A673 (cell line): ENCODE data around the gene MAPRE3. TPM values are rescaled to one million over a fixed set of nuclear protein-coding genes. Genes with fewer than 3 reads are reported as not detected.

Experiments
- BruUV-seq: library from RNA; stranded (reverse); fragments of 400-500 nt; replicated peaks from 2 replicates; lab custom pipeline; 2021; lab: Mats Ljungman, UMichigan
- CTCF ChIA-PET: fragments of 300-600 bp; sonication (Branson Sonifier 250); formaldehyde crosslinking; loops from one replicate; lab custom pipeline; 2022; ENCODE audit warnings: antibody characterized with exemption; lab: Charles Lee
- POLR2A ChIA-PET: fragments of 300-600 bp; sonication (Branson Sonifier 250); formaldehyde crosslinking; loops from one replicate; lab custom pipeline; 2022; ENCODE audit warnings: antibody characterized with exemption; ENCODE audit not compliant: low non-redundant PET; lab: Charles Lee
- DNase-seq: peaks from one replicate; pipeline ENCODE4 v3.0.0-alpha.2; 2015; ENCODE audit warnings: low spot score
- H3K27ac ChIP-seq: fragments of 200-600 bp; sonication (generic); 2 replicates; pipeline ENCODE4 v1.5.1; 2016; ENCODE audit warnings: mixed run types, low read depth, mild to moderate bottlenecking, mixed read lengths, antibody characterized with exemption, low read length; ENCODE audit not compliant: poor library complexity, severe bottlenecking
- H3K27me3 ChIP-seq: fragments of 200-600 bp; sonication (generic); replicated peaks from 2 replicates; pipeline ENCODE4 v1.6.1; 2017; ENCODE audit warnings: mixed run types, low read depth, mild to moderate bottlenecking, mixed read lengths, antibody characterized with exemption, low read length; ENCODE audit not compliant: insufficient read depth, poor library complexity
- H3K36me3 ChIP-seq: fragments of 200-600 bp; sonication (generic); 2 replicates; pipeline ENCODE4 v1.6.1; 2016; ENCODE audit warnings: mixed run types, mild to moderate bottlenecking, mixed read lengths, antibody characterized with exemption, low read length; ENCODE audit not compliant: insufficient read depth, poor library complexity, severe bottlenecking
- H3K4me1 ChIP-seq: fragments of 200-600 bp; sonication (generic); 2 replicates; pipeline ENCODE4 v1.6.1; 2017; ENCODE audit warnings: mixed run types, mild to moderate bottlenecking, mixed read lengths, antibody characterized with exemption, low read length; ENCODE audit not compliant: insufficient read depth, poor library complexity, severe bottlenecking
- H3K4me3 ChIP-seq: fragments of 200-600 bp; sonication (generic); 2 replicates; pipeline ENCODE4 v1.5.1; 2016; ENCODE audit warnings: low read depth, mixed run types, mild to moderate bottlenecking, mixed read lengths, low read length; ENCODE audit not compliant: poor library complexity, severe bottlenecking
- H3K9me3 ChIP-seq: fragments of 200-600 bp; sonication (generic); 2 replicates; pipeline ENCODE4 v1.6.1; 2016; ENCODE audit warnings: mixed run types, low read depth, mild to moderate bottlenecking, mixed read lengths, antibody characterized with exemption, low read length; ENCODE audit not compliant: poor library complexity, severe bottlenecking
- EZH2 ChIP-seq: fragments of 200-600 bp; sonication (generic); IDR thresholded peaks from 2 replicates; pipeline ENCODE4 v1.6.1; 2017; ENCODE audit warnings: borderline replicate concordance, low read depth, mild to moderate bottlenecking, mixed read lengths, antibody characterized with exemption, low read length; ENCODE audit not compliant: poor library complexity, severe bottlenecking
- intact Hi-C: fragments of 100-400 bp; cut with micrococcal nuclease; formaldehyde crosslinking; loops from one replicate; pipeline ENCODE4 v1.10.0; 2022; ENCODE audit not compliant: unreplicated experiment
- total RNA-seq: library from RNA; stranded (reverse); gene quantifications from 2 replicates; pipeline ENCODE4 v1.2.3, GENCODE V29; 2021
- TF ChIP-seq, protein P1 (sequence below): fragments of 300-800, 200-600 bp; sonication (generic); conservative IDR thresholded peaks from 2 replicates; pipeline ENCODE4 v1.5.1; 2017; ENCODE audit warnings: low read depth, mild to moderate bottlenecking, antibody characterized with exemption, low read length, moderate library complexity, mixed read lengths

MAPRE3 gene
- total RNA-seq, 1 experiment from 2014 or later = 8.4 TPM

DNA sequence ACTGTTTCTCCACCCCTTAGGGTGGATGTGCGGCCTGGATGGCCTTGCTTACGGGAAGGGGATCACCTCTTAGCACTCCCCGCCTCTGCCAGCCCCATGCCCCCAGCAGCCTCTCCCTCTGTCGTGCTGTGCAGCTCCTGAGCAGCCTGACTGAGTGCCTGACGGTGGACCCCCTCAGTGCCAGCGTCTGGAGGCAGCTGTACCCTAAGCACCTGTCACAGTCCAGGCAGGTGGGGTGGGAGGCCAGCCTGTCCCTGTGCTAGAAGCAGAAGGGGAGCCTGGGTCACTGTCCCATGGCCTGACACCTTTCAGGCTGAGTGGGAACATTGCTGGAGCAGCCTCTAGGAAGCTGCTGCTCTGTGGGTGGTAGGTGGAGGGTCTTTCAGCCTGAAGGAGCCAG, 67.6 kb downstream of the MAPRE3 start:
- CTCF ChIA-PET = no interaction called here

DNA sequence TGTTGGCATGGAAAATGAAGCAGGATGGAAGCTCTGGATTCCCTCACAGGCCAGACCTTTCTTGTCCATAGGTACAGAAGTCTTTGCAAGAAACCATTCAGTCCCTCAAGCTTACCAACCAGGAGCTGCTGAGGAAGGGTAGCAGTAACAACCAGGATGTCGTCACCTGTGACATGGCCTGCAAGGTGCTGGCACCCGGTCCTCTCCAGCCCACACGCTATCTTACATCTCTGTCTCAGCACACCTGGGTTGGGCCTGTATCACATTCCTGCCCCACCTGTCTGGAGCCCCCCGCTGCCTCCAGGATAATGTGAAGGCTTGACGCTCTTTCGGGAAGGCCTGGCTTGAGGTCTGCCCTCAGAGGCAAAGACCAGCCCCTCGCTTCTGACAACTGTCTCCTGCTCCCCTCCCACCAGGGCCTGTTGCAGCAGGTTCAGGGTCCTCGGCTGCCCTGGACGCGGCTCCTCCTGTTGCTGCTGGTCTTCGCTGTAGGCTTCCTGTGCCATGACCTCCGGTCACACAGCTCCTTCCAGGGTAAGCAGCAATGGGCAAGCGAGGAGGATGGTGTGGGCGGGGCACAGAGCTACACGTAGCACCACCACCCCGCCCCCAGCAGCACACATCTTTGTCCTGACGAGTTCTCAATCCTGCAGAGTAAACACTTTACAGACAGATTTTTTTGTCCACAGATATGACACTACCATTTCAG, 68.3 kb downstream of the MAPRE3 start:
- Histone ChIP-seq H3K27ac (no peak overlapping the region), H3K4me3 (no peak overlapping the region), H3K4me1 (peaks cover 11% of the 10 kb centered on the region), H3K9me3 (no peaks in the 10 kb centered on the region), H3K27me3 (no peaks in the 10 kb centered on the region), H3K36me3 (peaks cover 64% of the 10 kb centered on the region)
- no TSS peak for BruUV-seq
- POLR2A ChIA-PET = interaction anchor here (0.7 kb wide), 1 partner anchor 9 kb away, joined by 3 read pairs; no protein-coding TSS in a partner anchor
- DNase-seq = no peak
- no peak for TF ChIP-seq EZH2
- TF ChIP-seq, protein P1, sequence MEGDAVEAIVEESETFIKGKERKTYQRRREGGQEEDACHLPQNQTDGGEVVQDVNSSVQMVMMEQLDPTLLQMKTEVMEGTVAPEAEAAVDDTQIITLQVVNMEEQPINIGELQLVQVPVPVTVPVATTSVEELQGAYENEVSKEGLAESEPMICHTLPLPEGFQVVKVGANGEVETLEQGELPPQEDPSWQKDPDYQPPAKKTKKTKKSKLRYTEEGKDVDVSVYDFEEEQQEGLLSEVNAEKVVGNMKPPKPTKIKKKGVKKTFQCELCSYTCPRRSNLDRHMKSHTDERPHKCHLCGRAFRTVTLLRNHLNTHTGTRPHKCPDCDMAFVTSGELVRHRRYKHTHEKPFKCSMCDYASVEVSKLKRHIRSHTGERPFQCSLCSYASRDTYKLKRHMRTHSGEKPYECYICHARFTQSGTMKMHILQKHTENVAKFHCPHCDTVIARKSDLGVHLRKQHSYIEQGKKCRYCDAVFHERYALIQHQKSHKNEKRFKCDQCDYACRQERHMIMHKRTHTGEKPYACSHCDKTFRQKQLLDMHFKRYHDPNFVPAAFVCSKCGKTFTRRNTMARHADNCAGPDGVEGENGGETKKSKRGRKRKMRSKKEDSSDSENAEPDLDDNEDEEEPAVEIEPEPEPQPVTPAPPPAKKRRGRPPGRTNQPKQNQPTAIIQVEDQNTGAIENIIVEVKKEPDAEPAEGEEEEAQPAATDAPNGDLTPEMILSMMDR = no peak
- intact Hi-C loops = no loop called here
- CTCF ChIA-PET = no interaction called here

More for the DNA sequence above, 67.6 kb downstream of the MAPRE3 start:
- Histone ChIP-seq H3K4me1 (peaks cover 15% of the 10 kb centered on the region), H3K9me3 (no peaks in the 10 kb centered on the region), H3K4me3 (no peak overlapping the region), H3K36me3 (peaks cover 64% of the 10 kb centered on the region), H3K27me3 (no peaks in the 10 kb centered on the region), H3K27ac (no peak overlapping the region)
- BruUV-seq = no TSS peak
- intact Hi-C loops = no loop called here
- POLR2A ChIA-PET = no interaction called here
- no peak for DNase-seq
- no peak for TF ChIP-seq EZH2
- TF ChIP-seq, protein P1 = no peak

DNA sequence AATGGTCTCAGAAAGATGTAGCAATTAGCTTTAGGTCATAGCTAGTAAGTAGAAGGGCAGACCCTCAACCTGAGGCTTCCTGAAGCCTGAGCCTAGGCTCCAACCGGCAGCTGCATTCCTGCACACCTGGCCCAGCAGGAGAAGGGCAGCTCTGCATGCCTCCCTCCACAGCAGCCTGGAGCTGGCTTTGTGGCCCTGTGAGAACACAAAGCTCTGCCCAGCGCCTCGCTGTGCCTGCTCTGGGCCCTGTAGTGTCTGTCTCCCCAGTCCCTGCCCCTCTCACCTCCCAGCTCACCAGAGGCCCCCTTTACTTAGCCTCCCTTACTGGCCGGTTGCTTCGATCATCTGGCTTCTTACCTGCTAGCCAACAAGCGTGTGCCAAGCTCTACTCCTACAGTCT, 69.0 kb downstream of the MAPRE3 start:
- Histone ChIP-seq H3K4me3 (no peak overlapping the region), H3K27ac (no peak overlapping the region), H3K36me3 (peaks cover 64% of the 10 kb centered on the region), H3K27me3 (no peaks in the 10 kb centered on the region), H3K4me1 (peaks cover 4% of the 10 kb centered on the region), H3K9me3 (no peaks in the 10 kb centered on the region)
- POLR2A ChIA-PET = no interaction called here
- intact Hi-C loops = no loop called here
- BruUV-seq = no TSS peak
- CTCF ChIA-PET = no interaction called here
- TF ChIP-seq, protein P1 = no peak
- TF ChIP-seq EZH2 = no peak
- no peak for DNase-seq
